Body of pancreas (tissue), 4 donors: ENCODE measurements around the gene SELENBP1.

Experiments
- POLR2A ChIP-seq, 3 donors: fragments of 450-650 bp; IDR thresholded peaks; one replicate each; pipeline ENCODE4 v1.6.1; 2016; ENCODE audit warnings: antibody characterized with exemption in 3 of 3, mild to moderate bottlenecking in 2 of 3
- TF ChIP-seq, protein P1 (sequence below), 7 experiments: fragments of 450-650 bp in 4 of 7; fragments of 200-600 bp in 3 of 7; sonication (generic) in 3 of 7; IDR thresholded peaks; one replicate each; pipeline ENCODE4 v1.5.1; 2016 to 2019; ENCODE audit warnings: antibody characterized with exemption in 7 of 7

GRCh38 chr1:151336556-151336955 lies 35.9 kb downstream of the SELENBP1 start:
- TF ChIP-seq, protein P1, sequence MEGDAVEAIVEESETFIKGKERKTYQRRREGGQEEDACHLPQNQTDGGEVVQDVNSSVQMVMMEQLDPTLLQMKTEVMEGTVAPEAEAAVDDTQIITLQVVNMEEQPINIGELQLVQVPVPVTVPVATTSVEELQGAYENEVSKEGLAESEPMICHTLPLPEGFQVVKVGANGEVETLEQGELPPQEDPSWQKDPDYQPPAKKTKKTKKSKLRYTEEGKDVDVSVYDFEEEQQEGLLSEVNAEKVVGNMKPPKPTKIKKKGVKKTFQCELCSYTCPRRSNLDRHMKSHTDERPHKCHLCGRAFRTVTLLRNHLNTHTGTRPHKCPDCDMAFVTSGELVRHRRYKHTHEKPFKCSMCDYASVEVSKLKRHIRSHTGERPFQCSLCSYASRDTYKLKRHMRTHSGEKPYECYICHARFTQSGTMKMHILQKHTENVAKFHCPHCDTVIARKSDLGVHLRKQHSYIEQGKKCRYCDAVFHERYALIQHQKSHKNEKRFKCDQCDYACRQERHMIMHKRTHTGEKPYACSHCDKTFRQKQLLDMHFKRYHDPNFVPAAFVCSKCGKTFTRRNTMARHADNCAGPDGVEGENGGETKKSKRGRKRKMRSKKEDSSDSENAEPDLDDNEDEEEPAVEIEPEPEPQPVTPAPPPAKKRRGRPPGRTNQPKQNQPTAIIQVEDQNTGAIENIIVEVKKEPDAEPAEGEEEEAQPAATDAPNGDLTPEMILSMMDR (IDR thresholded peaks at IDR 0.05), result no peak
- TF ChIP-seq POLR2A (IDR thresholded peaks at IDR 0.05), result no peak
